ENCODE results near the gene TRAPPC4. TPM values are rescaled to one million over a fixed set of nuclear protein-coding genes. Genes with fewer than 3 reads are reported as not detected.

Gene TRAPPC4, protein sequence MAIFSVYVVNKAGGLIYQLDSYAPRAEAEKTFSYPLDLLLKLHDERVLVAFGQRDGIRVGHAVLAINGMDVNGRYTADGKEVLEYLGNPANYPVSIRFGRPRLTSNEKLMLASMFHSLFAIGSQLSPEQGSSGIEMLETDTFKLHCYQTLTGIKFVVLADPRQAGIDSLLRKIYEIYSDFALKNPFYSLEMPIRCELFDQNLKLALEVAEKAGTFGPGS
- 93.9 and 127 TPM in 2 replicates for total RNA-seq

DNA sequence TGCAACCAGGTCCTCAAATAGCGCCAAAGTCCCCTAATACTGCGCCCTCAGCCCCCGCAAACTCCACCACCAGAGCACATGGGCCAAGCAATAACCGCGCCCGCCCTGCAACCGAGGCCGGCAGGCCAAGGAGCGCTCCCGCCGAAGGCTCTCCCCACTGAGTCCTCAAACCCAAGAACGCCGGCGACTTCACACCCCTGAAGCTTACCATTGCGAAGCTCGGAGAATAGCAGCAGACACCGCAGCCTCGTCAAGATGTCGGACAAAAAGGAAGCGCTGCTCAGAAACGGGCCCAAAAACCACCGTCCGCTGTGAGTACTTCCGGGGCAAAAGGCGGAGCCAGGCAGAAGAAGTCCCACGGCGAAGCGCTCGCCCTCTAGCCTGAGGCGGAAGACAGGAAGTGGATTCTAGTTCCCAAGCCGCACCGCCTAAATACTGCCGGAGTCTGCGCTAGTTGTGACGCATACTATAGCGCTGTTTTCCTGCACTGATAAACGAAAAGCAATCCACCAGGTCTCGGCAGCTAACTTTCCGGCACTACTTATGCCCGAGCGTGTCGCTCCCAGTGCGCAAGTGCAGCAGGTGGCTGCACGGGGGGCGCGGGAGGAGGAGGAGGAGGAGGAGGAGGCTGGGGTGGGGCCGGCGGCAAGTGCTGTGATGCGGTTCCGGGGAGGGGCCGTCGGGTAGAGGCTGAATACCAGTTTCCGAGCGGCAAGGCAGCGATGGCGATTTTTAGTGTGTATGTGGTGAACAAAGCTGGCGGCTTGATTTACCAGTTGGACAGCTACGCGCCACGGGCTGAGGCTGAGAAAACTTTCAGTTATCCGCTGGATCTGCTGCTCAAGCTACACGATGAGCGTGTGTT lies at the start of gene TRAPPC4, which contains the start of gene RPS25:
Gene TRAPPC4, plus strand, starts transcription at position 693 of the 865 bp plus-strand sequence. Its CDS starts 30 bp downstream, at position 723.
Gene RPS25, minus strand, starts transcription at position 270 of the 865 bp plus-strand sequence. Its CDS starts 59 bp downstream, at position 211.

GRCh38 chr11:118971646-118972045 lies 46.9 kb upstream of the TRAPPC4 start, which contains the start of gene FOXR1:
TSS of gene FOXR1 (plus strand) at chr11:118971761. CDS start at chr11:118971932, 171 bp downstream.

DNA sequence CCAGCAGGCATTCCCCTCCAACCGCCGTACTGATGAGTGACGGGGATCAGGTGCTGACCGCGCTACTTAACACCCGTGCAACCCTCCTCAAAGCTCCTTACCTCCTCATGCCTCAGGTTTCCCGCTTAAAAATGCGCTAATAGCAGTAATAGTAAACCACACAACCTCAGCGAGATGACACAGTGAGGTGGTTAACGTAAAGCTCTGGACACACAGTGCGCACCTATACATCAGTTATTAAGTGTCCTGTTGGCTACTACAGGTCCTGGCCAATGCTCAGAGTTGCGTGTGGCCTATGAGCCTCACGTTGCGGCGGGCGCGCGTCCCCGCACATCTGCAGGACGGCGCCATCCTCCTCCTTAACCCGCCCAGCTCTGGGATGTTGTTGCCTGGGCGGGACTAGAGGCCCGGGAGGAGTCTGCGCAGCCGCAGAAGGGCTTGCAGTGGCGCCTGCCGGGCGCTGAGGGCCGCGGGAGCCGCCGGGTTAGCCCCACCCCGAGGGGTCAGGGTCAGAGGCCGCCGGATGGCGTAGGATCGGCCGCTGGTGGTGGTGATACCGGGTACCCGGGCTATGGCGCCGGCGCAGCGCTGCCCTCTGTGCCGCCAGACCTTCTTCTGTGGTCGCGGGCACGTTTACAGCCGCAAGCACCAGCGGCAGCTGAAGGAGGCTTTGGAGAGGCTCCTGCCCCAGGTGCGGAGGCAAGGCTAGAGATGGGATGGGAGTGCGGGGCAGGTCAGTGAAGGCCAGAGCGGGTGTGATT lies 20.8 kb upstream of the TRAPPC4 start, which contains the start of gene CENATAC:
Gene CENATAC, plus strand, starts transcription at position 512 of the 761 bp plus-strand sequence. Its CDS starts 60 bp downstream, at position 572.

DNA sequence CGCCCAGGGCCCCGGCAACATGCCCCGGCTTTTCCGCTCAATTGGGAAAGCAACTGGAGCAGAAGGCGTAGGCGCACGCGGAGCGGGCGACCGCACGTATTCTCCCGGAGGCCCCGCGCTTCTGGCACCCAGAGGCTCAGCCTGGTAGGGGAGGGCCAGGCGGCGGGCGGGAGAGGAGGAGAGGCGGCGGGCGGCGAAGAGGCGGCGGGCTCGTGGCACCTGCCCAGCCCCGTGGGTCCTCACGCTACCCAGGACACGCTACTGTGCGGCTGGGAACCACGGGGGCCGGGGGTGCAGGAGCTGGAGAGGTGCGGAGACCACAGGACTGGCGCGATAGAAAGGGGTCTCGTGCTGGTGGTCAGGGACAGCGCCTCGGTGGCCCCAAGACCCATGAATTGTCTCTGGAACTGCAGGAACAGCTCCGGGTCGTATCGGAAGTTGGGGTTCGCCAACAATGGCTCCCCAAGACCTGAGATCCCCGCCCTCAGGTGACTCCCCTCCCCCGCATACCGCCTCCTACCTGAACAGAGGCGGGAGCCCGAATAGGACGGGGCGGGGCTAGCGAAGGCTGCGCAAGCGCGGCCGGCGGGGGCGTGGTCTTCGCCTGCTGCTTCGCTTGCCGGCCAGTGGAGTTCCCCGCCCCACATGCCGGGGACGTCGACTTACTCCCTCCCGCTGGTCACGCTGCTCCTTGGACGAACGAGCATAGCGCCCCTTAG lies 11.9 kb downstream of the TRAPPC4 start, which contains the start of gene SLC37A4:
Gene SLC37A4, minus strand, starts transcription at position 549 of the 719 bp plus-strand sequence.

DNA sequence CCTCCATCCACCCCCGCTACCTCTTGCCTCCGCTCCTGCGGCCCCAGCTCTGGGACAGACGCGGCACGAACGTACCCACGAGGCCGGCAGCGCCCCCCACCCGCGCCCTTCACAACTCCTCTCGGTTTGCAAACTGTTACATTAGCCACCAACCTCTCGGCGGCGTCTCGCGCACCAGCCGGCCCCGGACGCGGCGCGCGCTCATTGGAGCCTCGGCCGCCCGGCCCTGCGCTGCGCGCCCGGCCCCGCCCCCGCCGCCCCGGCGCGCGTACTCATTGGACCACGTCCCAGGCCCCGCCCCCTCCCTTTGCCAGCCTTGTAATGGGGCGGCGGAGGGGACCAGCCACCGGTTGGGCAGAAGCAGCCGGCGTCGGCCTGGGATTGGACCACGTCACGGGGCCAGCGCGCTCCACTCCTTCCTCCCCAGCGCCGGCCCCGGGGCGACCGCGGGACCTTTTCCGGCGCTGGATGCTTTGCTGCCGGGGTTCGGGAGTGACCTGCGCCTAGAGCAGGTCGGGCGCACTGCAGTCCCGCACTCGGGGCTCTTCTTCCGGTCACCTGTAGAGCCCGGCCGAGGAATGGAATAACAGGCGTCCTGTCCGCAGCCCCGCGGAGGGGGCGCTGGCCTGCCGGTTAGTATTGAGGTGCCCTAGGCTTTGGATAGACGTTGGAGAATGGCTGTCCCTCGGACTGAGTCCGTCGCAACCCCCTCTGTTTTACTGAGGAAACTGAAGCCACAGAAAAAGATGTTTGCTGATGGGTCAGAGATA lies 38.6 kb downstream of the TRAPPC4 start, which contains the start of gene HYOU1:
Gene HYOU1, minus strand, starts transcription at position 206 of the 770 bp plus-strand sequence. CDS start 1,045 bp downstream, outside the sequence.

DNA sequence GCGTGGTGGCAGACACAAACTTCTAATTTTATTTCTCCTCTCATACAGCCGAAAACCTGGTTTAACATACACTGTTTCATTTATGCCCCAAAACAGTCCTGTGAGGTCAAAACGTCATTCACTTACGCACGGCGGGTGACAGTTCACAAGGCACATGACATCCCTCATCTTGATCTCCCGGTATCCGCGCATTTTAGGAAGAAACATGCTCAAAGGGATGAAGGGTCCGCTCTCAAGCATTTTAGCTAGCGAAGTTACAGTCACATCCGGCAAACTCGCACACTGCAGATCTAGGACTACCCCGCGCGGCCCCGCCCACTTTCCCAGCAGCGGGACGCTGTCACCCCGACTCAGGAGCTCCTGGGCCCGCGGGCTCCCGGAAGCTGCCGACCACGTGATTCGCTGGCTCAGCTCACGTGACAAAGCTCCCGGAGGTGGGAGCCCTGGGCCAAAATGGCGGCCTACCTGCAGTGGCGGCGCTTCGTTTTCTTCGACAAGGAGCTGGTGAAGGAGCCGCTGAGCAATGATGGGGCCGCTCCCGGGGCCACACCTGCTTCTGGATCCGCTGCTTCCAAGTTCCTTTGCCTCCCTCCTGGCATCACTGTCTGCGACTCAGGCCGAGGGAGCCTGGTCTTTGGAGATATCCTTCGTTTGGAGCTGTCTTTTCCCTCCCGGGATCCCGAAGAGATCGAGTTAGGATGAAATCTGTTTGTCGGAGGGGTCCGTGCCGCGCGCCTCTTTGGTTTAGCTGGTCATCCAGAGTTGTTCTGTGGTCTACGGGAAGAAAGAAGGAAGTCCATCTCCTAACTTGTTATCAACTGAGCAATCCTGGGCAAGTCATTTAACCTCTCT lies 49.0 kb downstream of the TRAPPC4 start, which contains the start of gene VPS11:
Gene VPS11, plus strand, starts transcription at position 448 of the 852 bp plus-strand sequence. Its CDS starts 6 bp downstream, at position 454.

Other genes starting within 250 kb of the TRAPPC4 start
- 117 and 118 TPM in 2 replicates for gene DDX6, start 227.6 kb upstream of the TRAPPC4 start, total RNA-seq
- gene CXCR5, start 134.9 kb upstream of the TRAPPC4 start, total RNA-seq, result not detected in 2 replicates
- 13.0 and 19.2 TPM in 2 replicates for gene BCL9L, start 92.8 kb upstream of the TRAPPC4 start, total RNA-seq
- not detected in 2 replicates for gene UPK2, start 62.5 kb upstream of the TRAPPC4 start, total RNA-seq
- not detected in 2 replicates for gene FOXR1, start 47.0 kb upstream of the TRAPPC4 start, total RNA-seq
- gene CENATAC, start 20.6 kb upstream of the TRAPPC4 start, total RNA-seq, result 15.7 and 16.1 TPM in 2 replicates
- gene RPS25, start 423 bp upstream of the TRAPPC4 start, total RNA-seq, result 1,474 and 2,284 TPM in 2 replicates
- gene SLC37A4, start 12.1 kb downstream of the TRAPPC4 start, total RNA-seq, result 10.9 and 11.0 TPM in 2 replicates
- 183 and 240 TPM in 2 replicates for gene HYOU1, start 38.4 kb downstream of the TRAPPC4 start, total RNA-seq
- gene VPS11, start 49.1 kb downstream of the TRAPPC4 start, total RNA-seq, result 17.4 and 26.8 TPM in 2 replicates
- 5.9 and 25.1 TPM in 2 replicates for gene HMBS, start 66.1 kb downstream of the TRAPPC4 start, total RNA-seq
- 16.5 and 20.3 TPM in 2 replicates for gene DPAGT1, start 83.1 kb downstream of the TRAPPC4 start, total RNA-seq
- gene C2CD2L, start 88.6 kb downstream of the TRAPPC4 start, total RNA-seq, result 5.2 and 5.9 TPM in 2 replicates
- 10.2 and 15.8 TPM in 2 replicates for gene HINFP, start 102.8 kb downstream of the TRAPPC4 start, total RNA-seq
- gene ABCG4, start 130.3 kb downstream of the TRAPPC4 start, total RNA-seq, result 0.19 and 0.28 TPM in 2 replicates
- 8.4 and 25.4 TPM in 2 replicates for gene NLRX1, start 150.0 kb downstream of the TRAPPC4 start, total RNA-seq
- gene NHERF4, start 166.7 kb downstream of the TRAPPC4 start, total RNA-seq, result 0.19 TPM in 1 of 2 replicates, not detected in the other
- gene CBL, start 187.6 kb downstream of the TRAPPC4 start, total RNA-seq, result 5.6 and 7.1 TPM in 2 replicates